LNCAP (cell line): ENCODE results near the gene DSG3.

ENCODE experiments used
- TF ChIP-seq, protein P1 (sequence below): fragments of 450-650 bp; IDR thresholded peaks from 2 replicates; pipeline ENCODE4 v1.5.1; 2017; ENCODE audit warnings: mild to moderate bottlenecking

DSG3 gene

GRCh38 chr18:31493941-31494340, 46.4 kb downstream of the DSG3 start:
- TF ChIP-seq, protein P1, sequence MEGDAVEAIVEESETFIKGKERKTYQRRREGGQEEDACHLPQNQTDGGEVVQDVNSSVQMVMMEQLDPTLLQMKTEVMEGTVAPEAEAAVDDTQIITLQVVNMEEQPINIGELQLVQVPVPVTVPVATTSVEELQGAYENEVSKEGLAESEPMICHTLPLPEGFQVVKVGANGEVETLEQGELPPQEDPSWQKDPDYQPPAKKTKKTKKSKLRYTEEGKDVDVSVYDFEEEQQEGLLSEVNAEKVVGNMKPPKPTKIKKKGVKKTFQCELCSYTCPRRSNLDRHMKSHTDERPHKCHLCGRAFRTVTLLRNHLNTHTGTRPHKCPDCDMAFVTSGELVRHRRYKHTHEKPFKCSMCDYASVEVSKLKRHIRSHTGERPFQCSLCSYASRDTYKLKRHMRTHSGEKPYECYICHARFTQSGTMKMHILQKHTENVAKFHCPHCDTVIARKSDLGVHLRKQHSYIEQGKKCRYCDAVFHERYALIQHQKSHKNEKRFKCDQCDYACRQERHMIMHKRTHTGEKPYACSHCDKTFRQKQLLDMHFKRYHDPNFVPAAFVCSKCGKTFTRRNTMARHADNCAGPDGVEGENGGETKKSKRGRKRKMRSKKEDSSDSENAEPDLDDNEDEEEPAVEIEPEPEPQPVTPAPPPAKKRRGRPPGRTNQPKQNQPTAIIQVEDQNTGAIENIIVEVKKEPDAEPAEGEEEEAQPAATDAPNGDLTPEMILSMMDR, result no peak

GRCh38 chr18:31497404-31497835, 49.9 kb downstream of the DSG3 start:
- TF ChIP-seq, protein P1, result no peak

GRCh38 chr18:31497836-31498573, 50.5 kb downstream of the DSG3 start, which contains the start of gene DSG2:
TSS of gene DSG2 (plus strand) at chr18:31498177. CDS start at chr18:31498252, 75 bp downstream.
- TF ChIP-seq, protein P1, result no peak

DNA sequence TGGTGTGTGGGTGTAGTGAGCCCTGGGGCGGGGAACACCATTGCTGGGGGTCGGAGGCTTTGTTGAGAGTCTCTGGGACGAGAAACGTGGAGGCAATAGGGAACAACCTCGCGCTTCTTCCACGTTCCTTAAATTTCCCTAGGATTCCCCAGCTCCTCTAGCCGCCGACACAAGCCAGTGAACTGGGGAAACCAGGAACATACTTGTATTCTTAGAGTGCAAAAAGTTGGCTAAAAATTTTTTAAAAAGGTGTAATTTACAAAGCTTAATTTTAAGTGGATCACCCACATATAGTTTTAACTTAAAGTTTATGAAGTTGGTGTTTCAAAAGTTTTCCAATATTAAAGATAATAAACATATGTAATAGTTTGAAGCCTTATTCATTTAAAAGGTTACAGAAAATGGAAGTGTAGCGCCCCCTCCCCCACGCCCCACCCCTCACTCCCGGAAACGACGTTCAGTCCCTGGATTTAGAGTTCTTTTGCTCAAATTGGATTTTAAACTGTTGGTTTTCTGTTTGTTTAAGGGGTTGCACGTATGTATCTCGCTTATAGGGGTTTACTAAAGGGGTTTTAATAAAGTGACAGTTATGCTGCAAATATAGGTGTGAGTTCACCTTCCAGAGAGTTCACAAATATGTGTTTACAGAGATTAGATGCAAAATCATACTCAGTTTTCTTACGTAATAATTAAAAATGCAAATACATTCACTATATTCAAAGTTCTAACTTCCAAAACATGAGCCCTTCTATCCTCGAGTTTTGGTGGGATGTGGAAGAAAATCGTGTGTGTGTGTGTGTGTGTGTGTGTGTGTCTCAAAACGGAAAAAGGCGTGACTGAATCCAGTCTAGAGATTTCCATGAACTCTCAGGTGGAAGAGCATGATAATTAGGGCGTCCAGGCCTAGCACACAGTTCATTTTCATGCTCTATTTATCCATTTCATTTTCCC, 51.3 kb downstream of the DSG3 start:
- TF ChIP-seq, protein P1, result no peak

DNA sequence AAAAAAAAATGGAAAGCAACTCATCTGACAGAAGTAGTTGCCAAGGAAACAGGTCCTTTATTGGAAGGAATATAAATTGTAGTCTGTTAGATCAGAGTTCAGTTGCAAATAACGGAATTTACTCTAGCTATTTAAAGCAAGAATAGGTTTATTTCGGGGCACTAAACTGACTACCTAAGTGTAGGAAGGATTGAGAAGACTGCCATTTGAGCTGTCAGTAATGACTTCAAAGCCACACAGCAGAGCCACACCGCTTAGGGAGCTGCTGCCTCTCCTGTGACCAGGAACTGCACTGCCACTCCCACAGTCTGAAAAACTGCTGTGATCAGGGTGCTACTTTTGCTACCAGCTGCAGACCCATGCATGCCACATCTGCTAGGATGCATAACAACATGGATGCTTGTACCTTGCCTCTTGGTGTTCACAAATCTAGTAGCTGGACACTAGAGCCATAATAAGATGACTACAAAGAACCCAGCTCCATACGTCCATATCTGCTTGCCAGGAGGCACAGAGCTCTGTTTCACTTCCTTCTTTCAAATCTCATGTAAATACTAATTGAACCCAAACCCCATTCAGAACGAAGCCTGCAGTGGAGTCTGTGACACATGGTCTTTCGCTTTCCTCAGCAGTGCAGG, 52.6 kb downstream of the DSG3 start:
- TF ChIP-seq, protein P1, result no peak

GRCh38 chr18:31503011-31503410, 55.5 kb downstream of the DSG3 start:
- TF ChIP-seq, protein P1, result no peak

- TF ChIP-seq, protein P1, result no peak
Measured at GRCh38 chr18:31504455-31505147, 57.1 kb downstream of the DSG3 start.
